DOHH2 (cell line): ENCODE measurements around the gene APOBEC4.
"Not testable (repeated sequence)": the region's sequence is repeated elsewhere in the genome, so short reads cannot be mapped to it uniquely, and the experiment has no call there.

Experiments
- H3F3A ChIP-seq: fragments of 200-600 bp; sonication (generic), shearing (Covaris generic); 2 replicates; pipeline ENCODE4 v1.6.0; 2016; ENCODE audit warnings: antibody characterized with exemption, mild to moderate bottlenecking; ENCODE audit not compliant: control insufficient read depth, insufficient read depth
- H3K27ac ChIP-seq: fragments of 200-600 bp; sonication (generic); 2 replicates; pipeline ENCODE4 v1.5.1; 2014; ENCODE audit warnings: low read depth, mild to moderate bottlenecking, low read length, moderate library complexity
- H3K27me3 ChIP-seq: fragments of 200-600 bp; sonication (generic); 2 replicates; pipeline ENCODE4 v1.6.1; 2014; ENCODE audit warnings: mild to moderate bottlenecking, low read length, mixed read lengths; ENCODE audit not compliant: control insufficient read depth
- H3K36me3 ChIP-seq: fragments of 200-600 bp; sonication (generic); 2 replicates; pipeline ENCODE4 v1.6.1; 2014; ENCODE audit warnings: mild to moderate bottlenecking, low read length, moderate library complexity, mixed read lengths; ENCODE audit not compliant: control insufficient read depth
- H3K4me1 ChIP-seq: fragments of 200-600 bp; sonication (generic); 2 replicates; pipeline ENCODE4 v1.6.1; 2014; ENCODE audit warnings: mild to moderate bottlenecking, low read length, mixed read lengths; ENCODE audit not compliant: control insufficient read depth
- H3K4me2 ChIP-seq: fragments of 200-600 bp; sonication (generic); 2 replicates; pipeline ENCODE4 v1.6.0; 2014; ENCODE audit warnings: mild to moderate bottlenecking, low read length, moderate library complexity
- H3K4me3 ChIP-seq: fragments of 200-600 bp; sonication (generic); 2 replicates; pipeline ENCODE4 v1.5.1; 2014; ENCODE audit warnings: mild to moderate bottlenecking, low read length, mixed read lengths
- H3K79me2 ChIP-seq: fragments of 200-600 bp; sonication (generic); 2 replicates; pipeline ENCODE4 v1.6.1; 2014; ENCODE audit warnings: mild to moderate bottlenecking, low read length, mixed read lengths; ENCODE audit not compliant: control insufficient read depth
- H3K9me2 ChIP-seq: fragments of 200-600 bp; sonication (generic); replicated peaks from 2 replicates; pipeline ENCODE4 v1.6.1; 2014; ENCODE audit warnings: mild to moderate bottlenecking, low read length, mixed read lengths; ENCODE audit not compliant: control insufficient read depth
- H3K9me3 ChIP-seq: fragments of 200-600 bp; sonication (generic); 2 replicates; pipeline ENCODE4 v1.6.1; 2014; ENCODE audit warnings: antibody characterized with exemption, low read length, mixed read lengths; ENCODE audit not compliant: control insufficient read depth, insufficient read depth
- H4K20me1 ChIP-seq: fragments of 200-600 bp; sonication (generic); 2 replicates; pipeline ENCODE4 v1.6.0; 2014; ENCODE audit warnings: low read depth, mild to moderate bottlenecking, antibody characterized with exemption, low read length, moderate library complexity; ENCODE audit not compliant: control insufficient read depth, insufficient read depth
- CTCF ChIP-seq: fragments of 200-600 bp; sonication (generic); IDR thresholded peaks from one replicate; pipeline ENCODE4 v1.5.1; 2014; ENCODE audit warnings: antibody characterized with exemption, mild to moderate bottlenecking, low read depth, low read length; ENCODE audit not compliant: poor library complexity, severe bottlenecking
- EZH2phosphoT487 ChIP-seq: fragments of 200-600 bp; sonication (generic); IDR thresholded peaks from 2 replicates; pipeline ENCODE4 v1.6.1; 2017; ENCODE audit warnings: borderline replicate concordance, mild to moderate bottlenecking, antibody characterized with exemption, low read length, moderate library complexity, mixed read lengths

Gene APOBEC4

GRCh38 chr1:183628537-183628936 is 24.6 kb downstream of the APOBEC4 start:
- peaks cover 21% of the 10 kb centered on the region for H4K20me1 ChIP-seq
- H3K27me3 ChIP-seq = no peaks in the 10 kb centered on the region
- H3K36me3 ChIP-seq = peaks cover 84% of the 10 kb centered on the region
- H3K4me3 ChIP-seq = no peak overlapping the region
- H3K9me2 ChIP-seq = no peaks in the 10 kb centered on the region
- H3K9me3 ChIP-seq = no peaks in the 10 kb centered on the region
- no peak for TF ChIP-seq CTCF
- TF ChIP-seq EZH2phosphoT487 = no peak
- H3K4me1 ChIP-seq = peaks cover 16% of the 10 kb centered on the region
- H3K4me2 ChIP-seq = no peak overlapping the region
- peaks cover 14% of the 10 kb centered on the region for H3F3A ChIP-seq
- H3K27ac ChIP-seq = no peak overlapping the region
- H3K79me2 ChIP-seq = peaks cover 44% of the 10 kb centered on the region

- H3K4me1 ChIP-seq, H3K27me3 ChIP-seq, H3K27ac ChIP-seq, H3K9me2 ChIP-seq, H3K4me2 ChIP-seq, H3K9me3 ChIP-seq, H3K4me3 ChIP-seq: not testable (repeated sequence)
- Histone ChIP-seq H4K20me1 (peaks cover 12% of the 10 kb centered on the region; the same call in 1 of the 2 replicates), H3K79me2 (peaks cover 23% of the 10 kb centered on the region), H3K36me3 (peaks cover 64% of the 10 kb centered on the region), H3F3A (peaks cover 14% of the 10 kb centered on the region)
Measured at GRCh38 chr1:183626236-183626635, 26.9 kb downstream of the APOBEC4 start.

GRCh38 chr1:183622884-183623785 is 30.0 kb downstream of the APOBEC4 start:
- TF ChIP-seq CTCF (peak; percentile 77), EZH2phosphoT487 (no peak)
- Histone ChIP-seq H3F3A (peaks cover 10% of the 10 kb centered on the region), H3K4me3 (no peak overlapping the region), H3K79me2 (no peaks in the 10 kb centered on the region), H3K9me2 (no peaks in the 10 kb centered on the region), H3K9me3 (no peaks in the 10 kb centered on the region), H4K20me1 (peaks cover 5% of the 10 kb centered on the region; the same call in 1 of the 2 replicates), H3K27ac (no peak overlapping the region), H3K4me1 (no peaks in the 10 kb centered on the region), H3K27me3 (no peaks in the 10 kb centered on the region), H3K4me2 (no peak overlapping the region), H3K36me3 (peaks cover 33% of the 10 kb centered on the region)

GRCh38 chr1:183622013-183622412 is 31.1 kb downstream of the APOBEC4 start:
- Histone ChIP-seq H3K9me2 (no peaks in the 10 kb centered on the region), H3K27ac (no peak overlapping the region), H4K20me1 (peaks cover 5% of the 10 kb centered on the region; the same call in 1 of the 2 replicates), H3F3A (peaks cover 9% of the 10 kb centered on the region), H3K79me2 (no peaks in the 10 kb centered on the region), H3K9me3 (no peaks in the 10 kb centered on the region), H3K4me1 (no peaks in the 10 kb centered on the region), H3K27me3 (no peaks in the 10 kb centered on the region), H3K36me3 (peaks cover 26% of the 10 kb centered on the region), H3K4me3 (no peak overlapping the region), H3K4me2 (no peak overlapping the region)
- TF ChIP-seq CTCF = no peak
